ENCODE results near the gene ARFRP1. TPM values are rescaled to one million over a fixed set of nuclear protein-coding genes. Genes with fewer than 3 reads are reported as not detected.

ARFRP1 gene
- total and polyA plus RNA-seq, 2 experiments from 2014 or later, result 16.7 to 24.6 TPM

- Histone ChIP-seq H2AFZ (no peak overlapping the region), H3K27me3 (ENCODE audit: insufficient read depth) (no peaks in the 10 kb centered on the region), H3F3A (replicated peaks; ENCODE audit: low read depth) (peaks cover 8% of the 10 kb centered on the region; the same call in 1 of the 2 replicates), H3K4me1 (ENCODE audit: insufficient read depth) (no peaks in the 10 kb centered on the region; the same call in 1 of the 2 replicates), H3K27ac (ENCODE audit: low read depth) (no peak overlapping the region), H3K4me2 (no peak overlapping the region), H3K9me2 (ENCODE audit: insufficient read depth) (no peaks in the 10 kb centered on the region), H3K79me2 (replicated peaks; ENCODE audit: insufficient read depth) (peaks cover 16% of the 10 kb centered on the region), H3K4me3 (no peak overlapping the region), H3K36me3 (ENCODE audit: insufficient read depth) (no peaks in the 10 kb centered on the region), H4K20me1 (replicated peaks; ENCODE audit: insufficient read depth) (peaks cover 11% of the 10 kb centered on the region)
- H3K36me3 Mint-ChIP-seq (ENCODE audit: low read depth), result peaks cover 20% of the 10 kb centered on the region
- no peak for DNase-seq (ENCODE audit: low spot score)
- H3K4me3 Mint-ChIP-seq, result no peak overlapping the region
- H3K9me3 Mint-ChIP-seq, result no peaks in the 10 kb centered on the region
- H3K27ac Mint-ChIP-seq, result no peak overlapping the region
- peaks cover 10% of the 10 kb centered on the region for H3K4me1 Mint-ChIP-seq
- H3K27me3 Mint-ChIP-seq (ENCODE audit: insufficient read depth, low read depth, poor library complexity), result peaks cover 12% of the 10 kb centered on the region
- ATAC-seq, result no peak
- no peak for TF ChIP-seq NANOG (IDR thresholded peaks at IDR 0.05; ENCODE audit: borderline replicate concordance)
- TF ChIP-seq EZH2 (IDR thresholded peaks at IDR 0.05; ENCODE audit: low read depth, unreplicated experiment), result no peak
- TF ChIP-seq POLR2AphosphoS5 (IDR thresholded peaks at IDR 0.05; ENCODE audit: low read depth), result no peak
- no peak for TF ChIP-seq ZNF114 (CRISPR knock-in tag; IDR thresholded peaks at IDR 0.05)
- TF ChIP-seq, protein P1, sequence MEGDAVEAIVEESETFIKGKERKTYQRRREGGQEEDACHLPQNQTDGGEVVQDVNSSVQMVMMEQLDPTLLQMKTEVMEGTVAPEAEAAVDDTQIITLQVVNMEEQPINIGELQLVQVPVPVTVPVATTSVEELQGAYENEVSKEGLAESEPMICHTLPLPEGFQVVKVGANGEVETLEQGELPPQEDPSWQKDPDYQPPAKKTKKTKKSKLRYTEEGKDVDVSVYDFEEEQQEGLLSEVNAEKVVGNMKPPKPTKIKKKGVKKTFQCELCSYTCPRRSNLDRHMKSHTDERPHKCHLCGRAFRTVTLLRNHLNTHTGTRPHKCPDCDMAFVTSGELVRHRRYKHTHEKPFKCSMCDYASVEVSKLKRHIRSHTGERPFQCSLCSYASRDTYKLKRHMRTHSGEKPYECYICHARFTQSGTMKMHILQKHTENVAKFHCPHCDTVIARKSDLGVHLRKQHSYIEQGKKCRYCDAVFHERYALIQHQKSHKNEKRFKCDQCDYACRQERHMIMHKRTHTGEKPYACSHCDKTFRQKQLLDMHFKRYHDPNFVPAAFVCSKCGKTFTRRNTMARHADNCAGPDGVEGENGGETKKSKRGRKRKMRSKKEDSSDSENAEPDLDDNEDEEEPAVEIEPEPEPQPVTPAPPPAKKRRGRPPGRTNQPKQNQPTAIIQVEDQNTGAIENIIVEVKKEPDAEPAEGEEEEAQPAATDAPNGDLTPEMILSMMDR (conservative IDR thresholded peaks at IDR 0.05; ENCODE audit: low read depth in 2 of 2), result no peak
- TF ChIP-seq CREB1 (CRISPR knock-in tag; IDR thresholded peaks at IDR 0.05; ENCODE audit: low read depth), result no peak
- no peak for TF ChIP-seq ZNF331 (CRISPR knock-in tag; IDR thresholded peaks at IDR 0.05; ENCODE audit: low read depth)
- no peak for TF ChIP-seq EZH2phosphoT487 (IDR thresholded peaks at IDR 0.05; ENCODE audit: unreplicated experiment)
- no peak for TF ChIP-seq JUNB (IDR thresholded peaks at IDR 0.05; ENCODE audit: unreplicated experiment)
- TF ChIP-seq, protein P2, sequence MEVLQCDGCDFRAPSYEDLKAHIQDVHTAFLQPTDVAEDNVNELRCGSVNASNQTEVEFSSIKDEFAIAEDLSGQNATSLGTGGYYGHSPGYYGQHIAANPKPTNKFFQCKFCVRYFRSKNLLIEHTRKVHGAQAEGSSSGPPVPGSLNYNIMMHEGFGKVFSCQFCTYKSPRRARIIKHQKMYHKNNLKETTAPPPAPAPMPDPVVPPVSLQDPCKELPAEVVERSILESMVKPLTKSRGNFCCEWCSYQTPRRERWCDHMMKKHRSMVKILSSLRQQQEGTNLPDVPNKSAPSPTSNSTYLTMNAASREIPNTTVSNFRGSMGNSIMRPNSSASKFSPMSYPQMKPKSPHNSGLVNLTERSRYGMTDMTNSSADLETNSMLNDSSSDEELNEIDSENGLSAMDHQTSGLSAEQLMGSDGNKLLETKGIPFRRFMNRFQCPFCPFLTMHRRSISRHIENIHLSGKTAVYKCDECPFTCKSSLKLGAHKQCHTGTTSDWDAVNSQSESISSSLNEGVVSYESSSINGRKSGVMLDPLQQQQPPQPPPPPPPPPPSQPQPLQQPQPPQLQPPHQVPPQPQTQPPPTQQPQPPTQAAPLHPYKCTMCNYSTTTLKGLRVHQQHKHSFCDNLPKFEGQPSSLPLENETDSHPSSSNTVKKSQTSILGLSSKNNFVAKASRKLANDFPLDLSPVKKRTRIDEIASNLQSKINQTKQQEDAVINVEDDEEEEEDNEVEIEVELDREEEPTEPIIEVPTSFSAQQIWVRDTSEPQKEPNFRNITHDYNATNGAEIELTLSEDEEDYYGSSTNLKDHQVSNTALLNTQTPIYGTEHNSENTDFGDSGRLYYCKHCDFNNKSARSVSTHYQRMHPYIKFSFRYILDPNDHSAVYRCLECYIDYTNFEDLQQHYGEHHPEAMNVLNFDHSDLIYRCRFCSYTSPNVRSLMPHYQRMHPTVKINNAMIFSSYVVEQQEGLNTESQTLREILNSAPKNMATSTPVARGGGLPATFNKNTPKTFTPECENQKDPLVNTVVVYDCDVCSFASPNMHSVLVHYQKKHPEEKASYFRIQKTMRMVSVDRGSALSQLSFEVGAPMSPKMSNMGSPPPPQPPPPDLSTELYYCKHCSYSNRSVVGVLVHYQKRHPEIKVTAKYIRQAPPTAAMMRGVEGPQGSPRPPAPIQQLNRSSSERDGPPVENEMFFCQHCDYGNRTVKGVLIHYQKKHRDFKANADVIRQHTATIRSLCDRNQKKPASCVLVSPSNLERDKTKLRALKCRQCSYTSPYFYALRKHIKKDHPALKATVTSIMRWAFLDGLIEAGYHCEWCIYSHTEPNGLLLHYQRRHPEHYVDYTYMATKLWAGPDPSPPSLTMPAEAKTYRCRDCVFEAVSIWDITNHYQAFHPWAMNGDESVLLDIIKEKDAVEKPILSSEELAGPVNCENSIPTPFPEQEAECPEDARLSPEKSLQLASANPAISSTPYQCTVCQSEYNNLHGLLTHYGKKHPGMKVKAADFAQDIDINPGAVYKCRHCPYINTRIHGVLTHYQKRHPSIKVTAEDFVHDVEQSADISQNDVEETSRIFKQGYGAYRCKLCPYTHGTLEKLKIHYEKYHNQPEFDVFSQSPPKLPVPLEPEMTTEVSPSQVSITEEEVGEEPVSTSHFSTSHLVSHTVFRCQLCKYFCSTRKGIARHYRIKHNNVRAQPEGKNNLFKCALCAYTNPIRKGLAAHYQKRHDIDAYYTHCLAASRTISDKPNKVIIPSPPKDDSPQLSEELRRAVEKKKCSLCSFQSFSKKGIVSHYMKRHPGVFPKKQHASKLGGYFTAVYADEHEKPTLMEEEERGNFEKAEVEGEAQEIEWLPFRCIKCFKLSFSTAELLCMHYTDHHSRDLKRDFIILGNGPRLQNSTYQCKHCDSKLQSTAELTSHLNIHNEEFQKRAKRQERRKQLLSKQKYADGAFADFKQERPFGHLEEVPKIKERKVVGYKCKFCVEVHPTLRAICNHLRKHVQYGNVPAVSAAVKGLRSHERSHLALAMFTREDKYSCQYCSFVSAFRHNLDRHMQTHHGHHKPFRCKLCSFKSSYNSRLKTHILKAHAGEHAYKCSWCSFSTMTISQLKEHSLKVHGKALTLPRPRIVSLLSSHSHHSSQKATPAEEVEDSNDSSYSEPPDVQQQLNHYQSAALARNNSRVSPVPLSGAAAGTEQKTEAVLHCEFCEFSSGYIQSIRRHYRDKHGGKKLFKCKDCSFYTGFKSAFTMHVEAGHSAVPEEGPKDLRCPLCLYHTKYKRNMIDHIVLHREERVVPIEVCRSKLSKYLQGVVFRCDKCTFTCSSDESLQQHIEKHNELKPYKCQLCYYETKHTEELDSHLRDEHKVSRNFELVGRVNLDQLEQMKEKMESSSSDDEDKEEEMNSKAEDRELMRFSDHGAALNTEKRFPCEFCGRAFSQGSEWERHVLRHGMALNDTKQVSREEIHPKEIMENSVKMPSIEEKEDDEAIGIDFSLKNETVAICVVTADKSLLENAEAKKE (CRISPR knock-in tag; IDR thresholded peaks at IDR 0.05), result no peak
- TF ChIP-seq STAT1 (IDR thresholded peaks at IDR 0.05; ENCODE audit: unreplicated experiment), result no peak
- no peak for TF ChIP-seq ETS1 (IDR thresholded peaks at IDR 0.05)
- TF ChIP-seq REST (IDR thresholded peaks at IDR 0.05; ENCODE audit: unreplicated experiment), result no peak
Measured at GRCh38 chr20:63703976-63704748, 3.6 kb downstream of the ARFRP1 start.
